Measurements from ENCODE around the gene SMIM24. TPM values are rescaled to one million over a fixed set of nuclear protein-coding genes. Genes with fewer than 3 reads are reported as not detected.

The SMIM24 gene
- total and polyA plus RNA-seq, 4 donors: 0.10 to 0.22 (median 0.15) TPM; not detected in 1

- peak overlapping the region; percentile 81 to 91 for H3K27ac ChIP-seq (ENCODE audit: low read depth in 1 of 2, low read length in 1 of 2)
These were observed 45.4 kb downstream of the SMIM24 start for GRCh38 chr19:3434630-3435553.

GRCh38 chr19:3433805-3434540 is 46.4 kb downstream of the SMIM24 start:
- TF ChIP-seq CTCF (IDR thresholded peaks at IDR 0.05; ENCODE audit: control extremely low read depth, extremely low read depth): no peak
- Histone ChIP-seq H3K9me3 (ENCODE audit: control insufficient read depth in 4 of 4, insufficient read depth in 3 of 4, low read length in 3 of 4) (peaks cover 0 to 2% (median 0%) of the 10 kb centered on the region in 4 donors), H3K9ac (ENCODE audit: insufficient read depth in 1 of 2, low read length in 2 of 2) (peak overlapping the region in 1 of 2 donors; percentile 78), H3K4me1 (ENCODE audit: control insufficient read depth in 5 of 5, insufficient read depth in 5 of 5, low read length in 5 of 5) (peaks cover 0 to 13% (median 0%) of the 10 kb centered on the region in 5 donors), H3K4me3 (no peak overlapping the region), H3K27ac (ENCODE audit: low read depth in 1 of 2, low read length in 1 of 2) (peak overlapping the region; percentile 75 to 91), H3K27me3 (ENCODE audit: control insufficient read depth in 3 of 3, insufficient read depth in 3 of 3, low read length in 2 of 3) (no peaks in the 10 kb centered on the region), H3K36me3 (ENCODE audit: control insufficient read depth in 4 of 4, insufficient read depth in 4 of 4, low read length in 4 of 4) (peaks cover 4 to 31% (median 30%) of the 10 kb centered on the region in 4 donors)
- DNase-seq (no peak), ATAC-seq (ENCODE audit: insufficient read depth, low FRiP score) (no peak)
- WGBS, 2 donors: 95 to 96% methylated on average over 11 of the region's 11 CpGs

More at GRCh38 chr19:3434630-3435553, 45.4 kb downstream of the SMIM24 start:
- peaks cover 0 to 12% (median 0%) of the 10 kb centered on the region in 5 donors for H3K4me1 ChIP-seq (ENCODE audit: control insufficient read depth in 5 of 5, insufficient read depth in 5 of 5, low read length in 5 of 5)
- DNase-seq: peak; percentile 96 to 97 (median 97)
- 4 to 8% methylated on average over 65 to 67 of the region's 67 CpGs for WGBS, 2 donors
- H3K36me3 ChIP-seq (ENCODE audit: control insufficient read depth in 4 of 4, insufficient read depth in 4 of 4, low read length in 4 of 4): peaks cover 4 to 32% (median 30%) of the 10 kb centered on the region in 4 donors
- H3K4me3 ChIP-seq: peak overlapping the region; percentile 34
- H3K9ac ChIP-seq (ENCODE audit: insufficient read depth in 1 of 2, low read length in 2 of 2): peak overlapping the region; percentile 74 to 78
- H3K27me3 ChIP-seq (ENCODE audit: control insufficient read depth in 3 of 3, insufficient read depth in 3 of 3, low read length in 2 of 3): no peaks in the 10 kb centered on the region
- TF ChIP-seq CTCF (IDR thresholded peaks at IDR 0.05; ENCODE audit: control extremely low read depth, extremely low read depth): no peak
- H3K9me3 ChIP-seq (ENCODE audit: control insufficient read depth in 4 of 4, insufficient read depth in 3 of 4, low read length in 3 of 4): peaks cover 0 to 2% (median 0%) of the 10 kb centered on the region in 4 donors
- ATAC-seq (ENCODE audit: insufficient read depth, low FRiP score): peak; percentile 93

- Histone ChIP-seq H3K27me3 (ENCODE audit: control insufficient read depth in 3 of 3, insufficient read depth in 3 of 3, low read length in 2 of 3) (no peaks in the 10 kb centered on the region), H3K9ac (ENCODE audit: insufficient read depth in 1 of 2, low read length in 2 of 2) (no peak overlapping the region), H3K4me1 (ENCODE audit: control insufficient read depth in 5 of 5, insufficient read depth in 5 of 5, low read length in 5 of 5) (peaks cover 0 to 13% (median under 1%) of the 10 kb centered on the region in 5 donors), H3K4me3 (no peak overlapping the region), H3K9me3 (ENCODE audit: control insufficient read depth in 4 of 4, insufficient read depth in 3 of 4, low read length in 3 of 4) (peaks cover 0 to 2% (median 0%) of the 10 kb centered on the region in 4 donors), H3K36me3 (ENCODE audit: control insufficient read depth in 4 of 4, insufficient read depth in 4 of 4, low read length in 4 of 4) (peaks cover 4 to 30% (median 26%) of the 10 kb centered on the region in 4 donors), H3K27ac (ENCODE audit: low read depth in 1 of 2, low read length in 1 of 2) (peak overlapping the region; percentile 51 to 70)
- no peak for TF ChIP-seq CTCF (IDR thresholded peaks at IDR 0.05; ENCODE audit: control extremely low read depth, extremely low read depth)
- WGBS, 2 donors: 84% methylated on average over 10 to 12 of the region's 12 CpGs
- ATAC-seq (ENCODE audit: insufficient read depth, low FRiP score) (no peak), DNase-seq (peak in 1 of 3 donors; percentile 42)
These were observed 47.0 kb downstream of the SMIM24 start for GRCh38 chr19:3433313-3433712.

Data from lung (tissue), 12 donors.